Esophagus squamous epithelium (tissue), 5 donors: ENCODE data around the gene PURA. TPM values are rescaled to one million over a fixed set of nuclear protein-coding genes. Genes with fewer than 3 reads are reported as not detected.
"Not testable (repeated sequence)": the region's sequence is repeated elsewhere in the genome, so short reads cannot be mapped to it uniquely, and the experiment has no call there.

Experiments used
- DNase-seq: peaks from one replicate; lab custom pipeline; 2025; lab: John Stamatoyannopoulos, UW
- H3K27ac ChIP-seq, 4 donors: fragments of 200-600 bp; sonication (generic); one replicate each; pipeline ENCODE4 v1.5.1; 2016 to 2019; ENCODE audit warnings: mild to moderate bottlenecking in 1 of 4
- H3K27me3 ChIP-seq, 4 donors: fragments of 200-600 bp; sonication (generic); 1 replicate in 3 of 4; 2 replicates in 1 of 4; pipeline versions ENCODE4 v1.5.1 to v1.6.0; 2017 to 2021; ENCODE audit warnings: antibody characterized with exemption in 1 of 4
- H3K36me3 ChIP-seq, 3 donors: fragments of 200-600 bp; sonication (generic); one replicate each; pipeline ENCODE4 v1.5.1; 2016 to 2019
- H3K4me1 ChIP-seq, 3 donors: fragments of 200-600 bp; sonication (generic); one replicate each; pipeline ENCODE4 v1.5.1; 2017 to 2019
- H3K4me3 ChIP-seq, 4 donors: fragments of 200-600 bp; sonication (generic); 1 replicate in 3 of 4; 2 replicates in 1 of 4; pipeline ENCODE4 v1.5.1; 2016 to 2019; ENCODE audit warnings: mild to moderate bottlenecking in 2 of 4, moderate library complexity in 1 of 4
- H3K9me3 ChIP-seq, 3 donors: fragments of 200-600 bp; sonication (generic); one replicate each; pipeline ENCODE4 v1.5.1; 2016 to 2019
- POLR2A ChIP-seq, 4 donors: fragments of 450-650 bp; IDR thresholded peaks; one replicate each; pipeline ENCODE4 v1.6.1; 2017; ENCODE audit warnings: antibody characterized with exemption in 4 of 4, mild to moderate bottlenecking in 4 of 4, moderate library complexity in 3 of 4
- WGBS, 2 donors: methylation state at CpG; one replicate each; pipeline ENCODE4 v1.1.5; 2018; 5-methylcytosine and 5-hydroxymethylcytosine counted together
- intact Hi-C: fragments of 100-400 bp; cut with DNase I; formaldehyde crosslinking; loops from one replicate; pipeline ENCODE4 v1.15.0; 2022
- total RNA-seq, 4 donors: library from RNA; depleted of rRNA; stranded (reverse); fragments of >200 nt; gene quantifications; one replicate each; pipeline ENCODE4 v1.1.0, GENCODE V29; 2016
- TF ChIP-seq, protein P1 (sequence below), 6 experiments: fragments of 450-650 bp in 4 of 6; fragments of 200-600 bp in 2 of 6; sonication (generic) in 2 of 6; IDR thresholded peaks; one replicate each; pipeline ENCODE4 v1.5.1; 2016 to 2019; ENCODE audit warnings: antibody characterized with exemption in 6 of 6, mild to moderate bottlenecking in 4 of 6, moderate library complexity in 4 of 6
- donor health status: DM: yes; HTN: yes; CAD: no.

Gene PURA
- total RNA-seq, 4 donors from 2014 or later: 8.2 to 18.9 (median 10.6) TPM

DNA sequence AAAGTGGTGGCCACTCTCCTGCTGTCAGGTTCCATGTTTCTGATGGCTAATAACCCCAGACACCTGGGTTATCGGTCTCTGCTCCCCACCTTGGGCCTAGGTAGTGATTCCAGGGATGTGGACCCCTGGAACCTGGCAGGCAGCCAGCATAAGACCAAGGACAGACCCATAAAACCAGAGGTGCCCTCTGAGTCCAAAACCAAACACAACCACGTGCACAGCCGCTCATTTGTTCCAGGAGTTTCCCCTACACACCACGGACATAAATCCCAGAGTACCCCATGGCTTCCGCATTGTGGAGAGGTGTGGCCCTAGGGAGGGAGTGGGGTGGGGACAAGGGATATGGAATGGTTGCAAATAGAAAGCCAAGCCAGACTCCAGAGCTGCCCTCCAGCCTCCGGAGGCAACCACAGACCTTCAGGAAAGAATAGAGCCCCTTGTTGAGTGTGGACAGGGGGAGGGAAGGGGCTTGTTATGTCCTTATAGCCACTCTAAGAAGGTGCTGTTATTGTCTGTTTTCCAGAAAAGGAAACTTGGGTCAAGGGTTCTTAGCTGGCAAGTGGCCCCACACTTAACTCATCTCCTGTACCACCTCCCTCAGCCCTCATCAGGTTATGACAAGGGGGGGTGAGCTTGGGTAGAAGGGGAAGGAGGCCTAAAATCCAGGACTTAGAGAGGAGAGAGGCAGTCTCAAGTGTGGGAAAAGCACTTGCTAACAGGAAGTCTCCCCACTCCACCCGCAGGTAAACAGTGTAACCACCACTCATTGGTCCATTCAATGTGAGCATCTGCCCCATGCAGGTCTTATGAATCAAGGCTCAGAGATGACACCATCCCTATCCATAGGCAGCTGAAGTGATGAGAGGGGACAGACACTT, 37.5 kb downstream of the PURA start:
- Histone ChIP-seq H3K4me3 (no peak overlapping the region), H3K27ac (no peak overlapping the region), H3K27me3 (peaks cover 0 to 2% (median 0%) of the 10 kb centered on the region in 4 donors), H3K36me3 (no peaks in the 10 kb centered on the region), H3K9me3 (no peaks in the 10 kb centered on the region), H3K4me1 (peaks cover 0 to 4% (median 2%) of the 10 kb centered on the region in 3 donors)
- intact Hi-C loops: no loop called here
- TF ChIP-seq, protein P1, sequence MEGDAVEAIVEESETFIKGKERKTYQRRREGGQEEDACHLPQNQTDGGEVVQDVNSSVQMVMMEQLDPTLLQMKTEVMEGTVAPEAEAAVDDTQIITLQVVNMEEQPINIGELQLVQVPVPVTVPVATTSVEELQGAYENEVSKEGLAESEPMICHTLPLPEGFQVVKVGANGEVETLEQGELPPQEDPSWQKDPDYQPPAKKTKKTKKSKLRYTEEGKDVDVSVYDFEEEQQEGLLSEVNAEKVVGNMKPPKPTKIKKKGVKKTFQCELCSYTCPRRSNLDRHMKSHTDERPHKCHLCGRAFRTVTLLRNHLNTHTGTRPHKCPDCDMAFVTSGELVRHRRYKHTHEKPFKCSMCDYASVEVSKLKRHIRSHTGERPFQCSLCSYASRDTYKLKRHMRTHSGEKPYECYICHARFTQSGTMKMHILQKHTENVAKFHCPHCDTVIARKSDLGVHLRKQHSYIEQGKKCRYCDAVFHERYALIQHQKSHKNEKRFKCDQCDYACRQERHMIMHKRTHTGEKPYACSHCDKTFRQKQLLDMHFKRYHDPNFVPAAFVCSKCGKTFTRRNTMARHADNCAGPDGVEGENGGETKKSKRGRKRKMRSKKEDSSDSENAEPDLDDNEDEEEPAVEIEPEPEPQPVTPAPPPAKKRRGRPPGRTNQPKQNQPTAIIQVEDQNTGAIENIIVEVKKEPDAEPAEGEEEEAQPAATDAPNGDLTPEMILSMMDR (IDR thresholded peaks at IDR 0.05): no peak
- no peak for TF ChIP-seq POLR2A (IDR thresholded peaks at IDR 0.05)
- no peak for DNase-seq
- 73 to 74% methylated on average over 5 to 6 of the region's 7 CpGs for WGBS, 2 donors

DNA sequence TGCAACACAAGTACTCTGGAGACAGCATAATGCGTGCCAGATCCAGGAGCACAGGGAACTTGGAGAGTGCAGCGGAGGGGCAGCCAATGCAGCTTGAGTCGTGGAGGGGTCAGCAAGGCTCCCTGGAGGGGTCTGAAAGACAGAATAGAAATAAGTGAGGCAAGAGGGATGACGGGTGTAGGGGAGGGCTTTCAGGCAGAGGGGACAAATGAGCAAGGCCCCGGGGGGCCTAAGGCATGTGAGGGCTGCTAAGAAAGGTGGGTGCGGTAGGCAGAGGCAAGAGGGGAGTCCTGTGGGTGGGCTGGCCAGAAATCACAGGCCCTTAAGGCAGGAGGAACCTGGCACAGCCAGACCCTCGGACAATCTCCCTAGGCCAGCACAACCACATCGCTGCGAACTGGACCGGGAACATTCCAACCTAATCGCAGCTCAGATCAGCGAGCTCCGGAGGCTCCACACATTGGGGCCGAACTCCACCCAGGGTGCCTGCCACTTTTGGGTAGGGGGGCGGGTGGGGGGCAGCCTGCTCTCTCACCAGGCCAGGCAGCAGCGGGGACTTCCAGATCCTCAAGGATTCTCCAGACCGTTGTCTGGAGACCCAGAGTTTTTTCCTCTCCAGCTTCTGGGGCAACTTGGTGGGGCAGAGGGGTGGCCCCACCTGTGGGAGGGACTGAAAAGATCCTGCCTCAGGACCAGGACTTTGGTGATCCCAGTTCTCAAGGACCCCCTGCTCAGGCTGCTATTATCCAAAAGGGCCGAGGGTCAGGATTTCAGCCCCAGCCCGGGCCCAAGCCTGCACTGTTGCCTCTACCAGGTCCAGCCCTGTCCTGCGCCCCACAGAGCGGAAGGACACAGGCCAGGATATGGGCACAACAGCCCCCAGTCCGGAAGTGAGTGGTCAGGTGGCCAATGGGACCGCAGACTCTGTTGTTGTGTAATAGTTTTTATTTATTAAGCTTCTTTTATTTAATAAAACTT, 38.4 kb downstream of the PURA start:
- Histone ChIP-seq H3K36me3 (no peaks in the 10 kb centered on the region), H3K9me3 (no peaks in the 10 kb centered on the region), H3K4me1 (peaks cover 4 to 9% (median 6%) of the 10 kb centered on the region in 3 donors), H3K4me3 (no peak overlapping the region), H3K27me3 (no peaks in the 10 kb centered on the region), H3K27ac (no peak overlapping the region)
- TF ChIP-seq, protein P1 (IDR thresholded peaks at IDR 0.05): no peak
- TF ChIP-seq POLR2A (IDR thresholded peaks at IDR 0.05): no peak
- WGBS, 2 donors: 79 to 80% methylated on average over 12 of the region's 23 CpGs
- intact Hi-C loops: no loop called here
- no peak for DNase-seq

DNA sequence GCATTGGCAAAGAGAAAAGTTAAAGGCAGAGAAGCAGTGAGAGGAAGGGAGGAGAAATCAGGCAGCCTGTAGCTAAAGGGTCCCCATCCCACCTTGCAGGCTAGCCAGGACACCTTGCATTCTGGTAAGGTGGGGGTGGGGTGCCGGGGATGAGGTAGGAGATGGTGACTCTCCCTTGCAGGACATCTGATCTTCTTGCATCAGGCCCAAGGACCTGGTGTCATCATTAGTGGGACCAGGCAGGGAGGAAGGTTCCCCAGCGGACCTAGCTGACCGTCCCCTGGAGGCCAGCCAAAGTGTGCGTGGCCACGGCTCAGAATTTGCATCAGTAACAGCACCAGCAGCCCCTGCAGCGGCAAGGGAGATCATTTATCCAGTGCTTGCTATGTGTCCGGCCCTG, 39.3 kb downstream of the PURA start:
- Histone ChIP-seq H3K27me3 (no peaks in the 10 kb centered on the region), H3K4me3 (no peak overlapping the region), H3K9me3 (no peaks in the 10 kb centered on the region), H3K36me3 (no peaks in the 10 kb centered on the region), H3K4me1 (peaks cover 8 to 13% (median 10%) of the 10 kb centered on the region in 3 donors), H3K27ac (no peak overlapping the region)
- DNase-seq: no peak
- intact Hi-C loops: no loop called here
- 68 to 71% methylated on average over 5 to 6 of the region's 7 CpGs for WGBS, 2 donors
- TF ChIP-seq POLR2A (IDR thresholded peaks at IDR 0.05): no peak
- TF ChIP-seq, protein P1 (IDR thresholded peaks at IDR 0.05): no peak

DNA sequence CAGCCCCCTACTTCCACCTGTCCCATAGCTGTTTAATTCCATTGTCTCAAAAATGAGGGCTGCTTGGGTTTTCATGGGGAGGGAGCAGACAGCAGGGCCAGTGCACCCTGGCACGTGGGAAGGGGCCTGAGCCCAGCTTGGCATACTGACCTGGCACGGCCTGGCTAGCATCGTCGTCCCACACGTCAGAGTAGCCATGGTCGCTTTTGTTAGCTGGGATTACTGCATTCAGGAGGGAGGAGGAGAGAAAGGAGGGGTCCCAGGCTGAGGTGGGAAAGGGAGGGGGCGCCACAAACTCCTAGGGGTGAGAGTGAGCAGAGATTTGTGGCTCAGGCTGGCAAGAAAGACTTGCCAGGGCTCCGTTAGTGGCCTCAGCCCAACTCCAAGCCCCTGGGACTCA, 40.0 kb downstream of the PURA start:
- WGBS, 2 donors: 65% methylated on average over 6 to 7 of the region's 8 CpGs
- peaks cover 8 to 13% (median 10%) of the 10 kb centered on the region in 3 donors for H3K4me1 ChIP-seq
- no peak overlapping the region for H3K27ac ChIP-seq
- intact Hi-C loops: no loop called here
- H3K27me3 ChIP-seq: no peaks in the 10 kb centered on the region
- H3K36me3 ChIP-seq: no peaks in the 10 kb centered on the region
- no peak for TF ChIP-seq POLR2A (IDR thresholded peaks at IDR 0.05)
- TF ChIP-seq, protein P1 (IDR thresholded peaks at IDR 0.05): no peak
- H3K4me3 ChIP-seq: no peak overlapping the region
- H3K9me3 ChIP-seq: no peaks in the 10 kb centered on the region
- DNase-seq: no peak

DNA sequence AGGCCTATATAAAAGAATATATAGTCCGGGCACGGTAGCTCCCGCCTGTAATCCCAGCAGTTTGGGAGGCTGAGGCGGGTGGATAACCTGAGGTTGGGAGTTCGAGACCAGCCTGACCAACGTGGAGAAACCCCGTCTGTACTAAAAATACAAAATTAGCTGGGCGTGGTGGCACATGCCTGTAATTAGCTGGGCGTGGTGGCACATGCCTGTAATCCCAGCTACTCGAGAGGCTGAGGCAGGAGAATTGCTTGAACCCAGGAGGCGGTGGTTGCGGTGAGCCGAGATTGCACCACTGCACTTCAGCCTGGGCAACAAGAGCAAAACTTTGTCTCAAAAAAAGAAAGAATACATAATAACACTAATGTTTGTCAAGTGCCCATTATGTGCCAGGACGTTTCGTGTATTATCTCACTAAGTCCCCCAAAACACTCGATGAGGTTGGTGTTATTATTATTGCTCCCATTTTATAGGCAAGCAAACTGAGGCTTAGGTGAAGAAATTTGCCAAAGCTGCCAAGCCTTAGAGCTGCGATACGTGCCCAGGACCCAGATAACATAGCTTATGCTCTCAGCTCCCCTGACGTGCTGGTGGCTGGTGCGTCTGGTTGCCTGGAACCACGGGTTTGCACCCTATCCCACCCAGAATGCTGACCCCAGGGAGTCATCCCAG, 40.9 kb downstream of the PURA start:
- intact Hi-C loops: loop anchor here (5.0 kb wide), 1 partner anchor 83 kb away; no protein-coding TSS in a partner anchor
- H3K27ac ChIP-seq: not testable (repeated sequence)

More for the DNA sequence above, 40.9 kb downstream of the PURA start:
- H3K36me3 ChIP-seq, H3K9me3 ChIP-seq, DNase-seq, H3K4me3 ChIP-seq, H3K27me3 ChIP-seq: not testable (repeated sequence)
- WGBS, 2 donors: 72 to 79% methylated on average over 15 to 21 of the region's 21 CpGs
- H3K4me1 ChIP-seq: peaks cover 8 to 13% (median 10%) of the 10 kb centered on the region in 3 donors
